Breast epithelium (tissue), 3 donors: ENCODE data around the gene PHF12.

Experiments used
- POLR2A ChIP-seq: fragments of 450-650 bp; IDR thresholded peaks from one replicate; pipeline ENCODE4 v1.6.1; 2016; ENCODE audit warnings: antibody characterized with exemption, mild to moderate bottlenecking, moderate library complexity
- POLR2AphosphoS5 ChIP-seq, 3 donors: sonication (generic); formaldehyde crosslinking; IDR thresholded peaks; one replicate each; pipeline ENCODE4 v1.6.1; 2017; ENCODE audit warnings: antibody characterized with exemption in 3 of 3
- TF ChIP-seq, protein P1 (sequence below), 3 donors: fragments of 450-650 bp; IDR thresholded peaks; one replicate each; pipeline ENCODE4 v1.5.1; 2016 to 2017; ENCODE audit warnings: antibody characterized with exemption in 3 of 3, mild to moderate bottlenecking in 3 of 3, moderate library complexity in 3 of 3

- TF ChIP-seq, protein P1, sequence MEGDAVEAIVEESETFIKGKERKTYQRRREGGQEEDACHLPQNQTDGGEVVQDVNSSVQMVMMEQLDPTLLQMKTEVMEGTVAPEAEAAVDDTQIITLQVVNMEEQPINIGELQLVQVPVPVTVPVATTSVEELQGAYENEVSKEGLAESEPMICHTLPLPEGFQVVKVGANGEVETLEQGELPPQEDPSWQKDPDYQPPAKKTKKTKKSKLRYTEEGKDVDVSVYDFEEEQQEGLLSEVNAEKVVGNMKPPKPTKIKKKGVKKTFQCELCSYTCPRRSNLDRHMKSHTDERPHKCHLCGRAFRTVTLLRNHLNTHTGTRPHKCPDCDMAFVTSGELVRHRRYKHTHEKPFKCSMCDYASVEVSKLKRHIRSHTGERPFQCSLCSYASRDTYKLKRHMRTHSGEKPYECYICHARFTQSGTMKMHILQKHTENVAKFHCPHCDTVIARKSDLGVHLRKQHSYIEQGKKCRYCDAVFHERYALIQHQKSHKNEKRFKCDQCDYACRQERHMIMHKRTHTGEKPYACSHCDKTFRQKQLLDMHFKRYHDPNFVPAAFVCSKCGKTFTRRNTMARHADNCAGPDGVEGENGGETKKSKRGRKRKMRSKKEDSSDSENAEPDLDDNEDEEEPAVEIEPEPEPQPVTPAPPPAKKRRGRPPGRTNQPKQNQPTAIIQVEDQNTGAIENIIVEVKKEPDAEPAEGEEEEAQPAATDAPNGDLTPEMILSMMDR (IDR thresholded peaks at IDR 0.05), result no peak
- TF ChIP-seq POLR2A (no peak), POLR2AphosphoS5 (IDR thresholded peaks at IDR 0.05) (no peak)
Measured at GRCh38 chr17:28956861-28957260, 5.5 kb upstream of the PHF12 start.
